ENCODE results near the gene PAX5.
"Not testable (repeated sequence)": the region's sequence is repeated elsewhere in the genome, so short reads cannot be mapped to it uniquely, and the experiment has no call there.

The PAX5 gene

GRCh38 chr9:37033682-37034304 lies at the start of gene PAX5:
PAX5 (minus strand) TSS chr9:37034268; CDS start chr9:37034031, 237 bp downstream.
- DNase-seq (ENCODE audit: low read depth) = no peak

GRCh38 chr9:37083654-37084053 lies 49.6 kb upstream of the PAX5 start:
- DNase-seq (ENCODE audit: low read depth) = no peak

- DNase-seq (ENCODE audit: low read depth) = no peak
Measured at GRCh38 chr9:37082214-37082765, 48.2 kb upstream of the PAX5 start.

GRCh38 chr9:37081507-37081906 lies 47.4 kb upstream of the PAX5 start:
- DNase-seq (ENCODE audit: low read depth) = not testable (repeated sequence)

- DNase-seq (ENCODE audit: low read depth) = not testable (repeated sequence)
Measured at GRCh38 chr9:37080165-37080628, 46.1 kb upstream of the PAX5 start.

GRCh38 chr9:37079370-37080164 lies 45.5 kb upstream of the PAX5 start:
- DNase-seq (ENCODE audit: low read depth) = peak; percentile 60

- not testable (repeated sequence) for DNase-seq (ENCODE audit: low read depth)
Measured at GRCh38 chr9:37074790-37075189, 40.7 kb upstream of the PAX5 start.

GRCh38 chr9:37066139-37066725 lies 32.2 kb upstream of the PAX5 start:
- no peak for DNase-seq (ENCODE audit: low read depth)

- DNase-seq (ENCODE audit: low read depth) = no peak
Measured at GRCh38 chr9:37062336-37062735, 28.3 kb upstream of the PAX5 start.

- no peak for DNase-seq (ENCODE audit: low read depth)
Measured at GRCh38 chr9:37061768-37062167, 27.7 kb upstream of the PAX5 start.

- no peak for DNase-seq (ENCODE audit: low read depth)
Measured at GRCh38 chr9:37060833-37061232, 26.8 kb upstream of the PAX5 start.

- no peak for DNase-seq (ENCODE audit: low read depth)
Measured at GRCh38 chr9:37056046-37056920, 22.2 kb upstream of the PAX5 start.

GRCh38 chr9:37054363-37054720 lies 20.3 kb upstream of the PAX5 start:
- not testable (repeated sequence) for DNase-seq (ENCODE audit: low read depth)

GRCh38 chr9:37053684-37054362 lies 19.8 kb upstream of the PAX5 start:
- DNase-seq (ENCODE audit: low read depth) = no peak

GRCh38 chr9:37046683-37047082 lies 12.6 kb upstream of the PAX5 start:
- no peak for DNase-seq (ENCODE audit: low read depth)

GRCh38 chr9:37042421-37042820 lies 8.4 kb upstream of the PAX5 start:
- no peak for DNase-seq (ENCODE audit: low read depth)

GRCh38 chr9:37040508-37041127 lies 6.5 kb upstream of the PAX5 start:
- DNase-seq (ENCODE audit: low read depth) = no peak

GRCh38 chr9:37038943-37039464 lies 4.9 kb upstream of the PAX5 start:
- DNase-seq (ENCODE audit: low read depth) = no peak

- DNase-seq (ENCODE audit: low read depth) = no peak
Measured at GRCh38 chr9:37038302-37038942, 4.4 kb upstream of the PAX5 start.

All from GM04503 (cell line).